NCI-H82 treated with DMSO at 0.1 percent for 48 hours (cell line): ENCODE results near the gene PICK1.

Source experiments
- DNase-seq: peaks from one replicate; lab custom pipeline; 2025; ENCODE audit not compliant: unreplicated experiment; lab: John Stamatoyannopoulos, UW

The PICK1 gene

DNA sequence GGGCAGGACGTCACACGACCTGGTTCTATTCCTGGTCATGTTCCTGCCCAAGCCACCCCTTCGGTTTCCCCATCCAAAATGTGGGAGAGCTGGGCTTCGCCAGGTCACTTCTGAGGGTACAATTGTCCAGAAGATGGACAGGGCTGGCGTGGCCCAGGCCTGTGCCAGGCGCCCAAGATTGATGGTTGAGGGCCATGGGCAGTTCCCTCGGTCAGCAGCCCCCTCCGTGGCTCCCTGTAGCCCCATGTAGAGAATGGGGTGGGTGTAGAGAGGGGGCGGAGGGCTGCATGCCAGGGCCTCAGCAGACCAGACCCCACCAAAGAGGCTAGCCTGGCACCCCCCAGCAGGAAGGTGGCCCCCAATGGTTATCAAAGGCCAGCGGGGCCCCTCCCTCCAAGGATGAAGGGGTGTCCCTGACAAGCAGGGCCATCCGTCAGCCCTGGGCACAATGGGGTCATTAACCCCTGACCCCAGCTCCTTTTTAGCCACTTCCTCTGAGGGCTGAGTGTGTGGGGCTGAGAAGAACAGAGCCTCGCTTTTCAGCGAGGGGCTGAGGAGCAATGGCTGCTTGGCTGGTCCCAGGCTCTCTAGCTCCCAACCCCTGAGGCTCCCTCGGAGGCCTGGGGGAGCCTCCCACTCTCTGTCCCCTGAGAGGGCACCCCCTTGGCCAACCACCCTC, 11.0 kb upstream of the PICK1 start:
- no peak for DNase-seq

DNA sequence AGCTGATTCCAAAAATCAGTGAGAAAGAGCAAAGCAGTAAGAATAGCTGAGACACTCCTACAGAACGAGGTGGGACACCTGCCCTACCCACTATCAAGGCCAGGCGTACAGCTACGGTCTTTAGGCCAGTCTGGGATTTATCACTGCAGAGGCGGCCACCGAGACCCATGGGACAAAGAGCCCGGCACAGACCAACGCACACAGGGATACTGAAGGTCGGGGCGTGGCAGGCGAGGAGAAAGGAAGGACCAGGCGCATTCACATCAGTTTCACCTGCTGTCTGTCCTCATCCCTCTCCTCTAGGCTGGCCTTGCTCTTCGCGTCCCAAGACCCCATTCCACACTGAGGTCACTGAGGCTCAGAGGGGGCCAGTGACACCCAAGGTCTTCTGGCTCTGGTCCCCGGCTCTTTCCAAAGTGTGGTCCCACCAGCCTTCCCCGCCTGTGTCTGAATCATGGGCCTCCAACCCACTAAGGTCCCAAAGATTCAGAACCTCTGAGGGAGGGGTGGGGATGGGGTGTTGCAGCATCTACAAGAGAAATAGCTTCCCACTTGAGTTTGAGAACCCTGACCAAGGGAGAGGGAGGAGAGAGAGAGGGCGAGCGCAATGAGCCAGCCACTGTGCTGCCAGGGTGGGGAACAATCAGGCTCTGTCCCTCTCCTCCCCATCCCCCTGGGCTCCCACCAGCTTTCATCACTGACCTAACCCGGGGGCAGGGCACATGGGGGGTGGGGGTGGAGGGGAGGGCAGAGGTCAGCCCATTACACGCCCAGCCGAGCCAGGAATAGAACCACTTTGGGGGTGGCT, 7.2 kb upstream of the PICK1 start:
- no peak for DNase-seq

DNA sequence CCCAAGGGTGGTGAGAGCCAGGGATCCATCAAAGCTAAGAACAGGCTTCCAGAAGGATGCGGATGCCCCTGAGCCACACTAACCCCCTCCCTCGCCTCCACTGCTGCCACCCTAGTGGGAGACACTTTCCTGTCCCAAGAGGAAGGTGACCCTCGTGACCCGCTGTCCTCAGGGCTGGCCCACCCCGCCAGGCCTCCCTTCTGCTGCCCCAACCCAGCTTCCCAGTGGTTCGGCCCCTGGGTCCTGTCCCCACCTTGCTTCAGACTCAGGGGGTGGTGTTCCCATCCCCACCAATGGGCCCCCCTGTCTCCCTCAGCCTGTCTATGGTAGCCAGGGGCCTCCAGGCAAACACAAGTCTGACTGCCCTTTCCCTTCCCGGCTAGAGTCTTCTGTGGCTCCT, 6.5 kb upstream of the PICK1 start:
- no peak for DNase-seq

DNA sequence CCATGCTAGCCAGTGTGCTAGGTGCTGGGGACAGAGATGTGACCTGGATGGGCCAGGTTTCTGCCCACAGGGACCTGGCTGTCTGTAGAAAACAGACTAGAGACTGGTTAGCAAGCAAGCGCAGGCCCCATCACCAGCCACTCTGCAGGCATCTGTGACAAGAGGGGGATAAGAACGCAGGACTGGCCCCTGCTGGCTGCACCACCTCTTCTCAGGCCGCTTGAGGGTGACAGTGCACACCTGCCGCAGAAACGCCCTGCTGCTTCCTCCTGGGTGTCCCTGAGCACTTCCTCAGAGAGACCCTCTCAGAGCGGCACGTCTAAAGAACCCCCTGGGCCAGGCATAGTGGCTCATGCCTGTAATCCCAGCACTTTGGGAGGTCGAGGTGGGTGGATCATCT, 5.9 kb upstream of the PICK1 start:
- no peak for DNase-seq

DNA sequence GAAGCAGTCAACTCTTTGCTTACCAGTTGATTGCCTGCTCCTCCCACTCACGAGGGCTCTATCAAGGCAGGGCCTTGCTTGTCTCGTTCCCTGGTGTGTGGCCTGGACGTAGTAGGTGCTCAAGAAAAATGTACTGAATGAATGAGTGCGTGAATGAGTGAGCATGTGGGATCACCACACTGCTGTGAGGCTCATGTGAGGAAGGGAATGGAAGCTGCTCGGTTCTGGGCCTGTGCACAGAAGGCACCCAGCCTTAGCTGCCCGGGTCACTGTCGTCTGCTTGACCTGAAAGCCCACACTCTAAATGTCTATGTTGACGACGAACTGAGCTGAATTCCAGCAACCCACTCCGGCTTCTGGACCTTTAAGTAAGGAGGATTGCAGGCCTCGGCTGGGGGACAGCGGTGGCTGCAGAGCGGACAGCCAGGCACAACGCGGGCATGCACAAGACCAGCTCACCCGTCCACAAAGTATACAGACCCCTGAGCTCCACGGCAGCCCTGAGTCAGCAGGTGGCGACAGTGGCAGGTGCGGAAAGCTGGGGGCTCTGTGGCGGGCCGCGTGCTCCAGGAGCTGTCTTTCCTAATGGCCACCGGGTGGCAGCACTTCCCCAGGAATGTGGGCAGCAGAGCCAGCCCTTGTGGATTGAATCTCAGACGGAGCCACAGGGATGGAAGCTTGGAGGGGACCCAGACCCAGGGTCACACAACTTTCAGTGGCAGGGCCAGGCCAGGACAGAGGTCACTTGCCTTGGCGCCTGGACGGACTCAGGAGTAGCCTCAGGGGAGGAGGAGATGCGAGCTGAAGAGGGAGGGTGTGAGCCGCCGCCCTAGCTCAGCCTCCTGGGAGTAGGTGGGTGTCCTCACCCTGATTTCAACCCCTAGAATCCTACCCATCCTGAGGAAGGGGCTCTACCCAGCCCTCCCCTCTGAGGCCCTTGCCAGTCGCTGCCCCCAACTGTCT, 5.0 kb upstream of the PICK1 start:
- DNase-seq, result peak; percentile 64

DNA sequence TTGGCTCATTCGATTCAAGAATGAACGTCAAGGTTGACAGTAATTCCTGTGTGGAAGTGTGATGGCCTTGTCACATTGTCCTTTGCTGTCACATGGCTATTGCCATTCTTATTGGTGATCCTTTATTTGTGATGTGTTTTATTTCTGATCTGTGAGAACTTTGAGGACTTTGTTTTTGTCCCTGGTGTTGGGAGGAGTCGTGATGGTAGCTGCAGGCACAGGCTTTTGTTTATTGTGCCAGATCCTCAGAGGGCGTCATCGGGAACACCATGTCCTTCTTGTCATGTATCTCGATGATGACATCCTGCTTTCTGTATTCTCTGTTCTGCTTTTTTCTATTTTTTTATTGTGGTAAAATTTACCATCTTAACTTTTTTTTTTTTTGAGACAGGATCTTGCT, 5.6 kb downstream of the PICK1 start:
- DNase-seq, result no peak

DNA sequence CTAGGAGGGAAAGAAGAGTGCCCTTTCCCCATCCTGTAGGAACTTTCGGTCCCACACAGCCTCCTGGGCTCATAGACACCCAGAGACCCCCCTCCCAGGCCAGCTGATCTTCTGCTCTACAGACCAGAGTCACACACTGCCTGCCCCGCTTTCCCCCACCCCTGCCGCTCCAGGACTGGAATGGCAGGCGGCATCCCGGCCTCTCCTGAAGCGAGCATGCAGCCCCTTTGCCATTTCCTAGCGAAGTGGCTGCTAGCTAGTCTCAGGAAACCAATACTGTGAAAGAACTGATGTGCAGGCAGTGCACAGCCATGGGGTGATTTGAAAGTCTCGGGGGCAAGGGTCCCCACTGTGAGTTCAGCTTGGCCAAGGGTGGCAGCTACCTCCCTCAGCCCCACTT, 8.3 kb downstream of the PICK1 start:
- DNase-seq, result no peak

DNA sequence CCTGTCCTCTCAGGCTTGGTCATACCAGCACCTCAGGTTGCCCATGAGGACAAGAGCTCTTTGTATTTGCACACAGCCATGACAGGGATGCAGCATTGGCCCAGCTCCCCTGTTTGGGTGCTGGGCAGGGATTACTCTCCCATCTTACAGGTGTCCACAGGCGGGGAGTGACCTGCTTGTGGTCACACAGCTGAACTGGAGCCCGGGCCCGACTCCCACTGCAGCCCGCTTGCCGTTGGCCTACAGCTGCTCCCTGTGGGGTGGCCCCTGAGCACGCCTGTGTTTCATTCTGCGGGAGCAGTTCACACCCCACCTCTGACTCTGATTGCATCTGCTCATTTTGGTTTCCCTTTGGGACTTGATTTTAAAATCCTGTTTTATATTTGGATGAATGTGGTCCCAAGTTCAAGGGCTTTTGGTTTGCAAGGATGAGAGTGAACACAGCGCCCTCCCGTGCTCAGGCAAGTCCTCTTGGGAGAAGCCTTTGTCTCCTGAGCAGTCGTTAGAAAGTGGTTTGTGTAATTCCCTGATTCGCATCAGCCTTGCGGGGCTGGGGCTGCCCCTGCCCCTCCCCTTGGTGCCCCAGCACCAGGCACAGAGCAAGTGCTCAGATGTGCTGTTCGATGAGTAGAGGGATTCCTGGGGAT, 9.3 kb downstream of the PICK1 start:
- DNase-seq, result no peak

DNA sequence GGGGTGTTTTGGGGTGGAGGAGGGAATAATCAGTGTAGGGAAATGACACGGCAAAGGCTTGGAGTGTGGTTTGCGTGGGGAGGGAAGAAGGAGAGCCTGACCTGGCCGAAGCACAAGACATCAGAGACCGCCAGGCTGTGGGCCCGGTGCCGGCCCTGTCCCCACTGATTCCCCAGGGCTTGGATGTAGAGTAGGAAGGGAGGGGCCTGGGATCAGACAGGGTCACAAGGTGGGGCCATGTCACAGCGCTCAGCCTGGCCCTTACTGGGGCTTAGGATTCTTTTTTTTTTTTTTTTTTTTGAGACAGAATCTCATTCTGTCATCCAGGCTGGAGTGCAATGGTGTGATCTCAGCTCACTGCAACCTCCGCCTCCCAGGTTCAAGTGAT, 9.8 kb downstream of the PICK1 start:
- no peak for DNase-seq

DNA sequence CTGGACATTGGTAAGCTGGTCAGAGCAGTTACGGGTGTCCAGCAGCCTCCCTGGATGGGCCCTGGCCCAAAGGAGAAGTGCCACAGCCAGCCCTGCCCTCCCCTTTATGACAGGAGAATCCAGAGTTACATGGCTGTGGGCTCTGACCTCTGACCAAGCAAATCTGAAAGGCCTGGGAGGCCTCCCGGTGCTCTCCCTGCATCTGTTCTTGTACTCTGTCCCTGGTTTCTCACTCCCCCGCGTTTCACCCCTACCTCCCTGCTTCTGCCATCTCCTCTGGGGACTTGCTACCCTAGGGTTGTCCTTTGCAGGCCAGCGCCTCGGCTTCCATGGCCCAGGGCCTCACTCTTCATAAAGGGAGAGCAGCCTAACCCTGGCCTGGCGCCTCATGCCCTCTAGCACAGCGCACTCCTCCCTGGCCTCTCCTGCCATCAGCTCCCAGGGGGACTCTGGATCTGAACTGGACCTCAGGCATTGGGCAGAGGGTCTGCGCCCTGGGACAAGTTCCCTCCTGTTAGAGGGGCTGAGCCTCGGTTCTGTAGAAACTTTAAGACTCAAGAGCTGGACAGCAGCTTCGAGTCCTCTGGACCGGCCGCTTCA, 10.7 kb downstream of the PICK1 start:
- DNase-seq, result no peak

DNA sequence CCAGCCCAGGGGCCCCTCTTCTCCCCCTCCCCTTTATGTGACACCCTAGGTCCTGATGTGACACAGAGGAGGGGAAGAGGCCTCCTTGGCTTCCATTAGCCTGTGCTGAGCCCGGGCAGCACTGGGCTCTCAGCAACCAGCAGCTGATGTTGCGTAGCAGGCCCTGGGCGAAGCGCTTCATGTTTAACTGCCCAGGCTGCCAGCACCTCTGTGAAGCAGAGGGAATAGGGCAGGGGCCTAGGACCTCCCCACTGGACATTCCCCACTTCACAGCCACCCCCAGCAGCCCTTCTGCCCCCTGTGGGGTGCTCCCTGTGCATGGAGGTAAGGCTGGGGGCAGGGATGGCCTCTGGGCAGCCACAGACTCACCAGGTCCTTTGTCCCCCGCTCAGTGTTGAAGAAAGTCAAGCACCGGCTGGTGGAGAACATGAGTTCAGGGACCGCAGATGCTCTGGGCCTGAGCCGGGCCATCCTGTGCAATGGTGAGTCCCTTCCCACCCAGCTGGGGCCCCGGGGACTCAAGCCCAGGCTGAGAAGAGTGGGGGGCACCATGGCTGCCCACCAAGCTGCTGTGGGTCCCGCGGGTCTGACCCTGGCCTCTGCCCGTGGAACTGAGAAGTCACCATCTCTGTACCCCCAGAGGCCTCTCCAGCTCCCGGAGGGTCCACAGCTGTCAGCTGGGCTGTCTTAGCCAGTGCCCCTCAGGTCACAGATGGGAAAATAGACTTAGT, 11.6 kb downstream of the PICK1 start:
- no peak for DNase-seq

DNA sequence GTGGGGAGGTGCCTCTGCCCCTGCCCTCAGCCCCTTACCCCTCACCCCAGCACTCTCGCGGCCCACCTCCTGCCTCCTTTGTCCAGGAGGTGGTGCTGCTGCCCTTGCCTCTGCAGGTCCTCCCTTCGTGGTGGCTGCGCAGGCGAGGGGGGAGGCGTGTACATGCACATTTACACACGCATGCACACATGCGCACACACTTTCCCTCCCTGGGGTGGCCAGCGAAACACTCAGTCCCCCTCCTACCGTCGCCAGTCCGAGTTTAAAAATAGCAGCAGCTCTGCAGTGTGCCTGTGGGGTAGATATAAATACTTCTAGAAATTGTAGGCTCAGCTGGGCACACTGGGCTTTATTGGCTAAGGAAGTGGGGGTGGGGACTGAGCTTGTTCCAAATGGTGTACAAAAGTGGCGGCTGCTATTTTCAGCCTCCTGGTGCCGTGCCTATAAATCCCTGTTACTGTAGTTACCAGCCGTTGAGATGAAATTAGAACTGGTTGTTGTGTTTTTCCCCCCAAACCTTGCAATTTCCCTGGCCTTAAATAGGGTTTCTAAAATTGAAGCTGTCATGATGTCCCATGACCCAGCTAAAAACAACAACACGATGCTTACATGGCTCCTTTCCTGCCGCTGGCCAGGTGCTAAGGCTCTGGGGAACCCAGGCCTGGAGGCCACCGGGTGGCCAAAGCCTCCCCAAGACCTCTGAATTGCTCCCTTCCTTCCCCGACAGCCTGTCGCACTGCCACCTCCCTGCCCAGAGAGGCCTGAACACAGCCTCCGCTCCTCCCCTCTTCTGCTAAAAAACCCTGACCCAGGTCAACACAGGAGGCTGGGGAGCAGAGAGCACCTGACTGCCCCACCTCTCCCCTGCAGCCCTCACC, 12.4 kb downstream of the PICK1 start:
- peak; percentile 5 for DNase-seq

DNA sequence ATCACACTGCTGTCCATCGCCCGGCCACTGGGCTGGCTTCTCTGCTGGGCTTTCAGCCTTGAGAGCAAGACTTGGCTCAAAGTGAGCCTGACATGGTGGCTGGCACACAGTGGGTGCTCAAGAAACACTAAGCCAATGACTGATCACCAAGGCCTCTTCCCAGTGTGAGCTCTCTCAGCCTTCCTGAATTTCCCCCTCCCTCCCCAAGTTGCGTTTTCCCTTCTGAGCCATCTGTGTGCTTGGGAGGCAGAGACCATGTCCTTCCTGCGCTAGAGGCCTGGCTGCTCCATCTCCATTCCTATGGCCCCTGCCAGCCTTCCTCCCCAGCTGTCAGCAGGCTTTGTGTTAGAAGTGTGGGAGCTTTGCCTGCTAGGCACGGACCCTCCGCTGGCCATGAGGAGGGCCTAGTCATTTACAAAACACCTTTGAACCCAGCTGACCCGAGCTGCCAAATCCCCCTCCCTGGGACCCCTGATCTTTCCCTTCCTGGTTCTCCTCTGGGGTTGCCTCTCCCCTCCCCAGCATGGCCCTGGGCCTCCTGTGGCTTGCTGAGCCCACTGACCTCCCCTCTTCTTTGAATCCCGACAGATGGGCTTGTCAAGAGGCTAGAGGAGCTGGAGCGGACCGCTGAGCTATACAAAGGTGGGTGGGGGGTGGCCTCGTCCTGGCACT, 13.2 kb downstream of the PICK1 start:
- no peak for DNase-seq

DNA sequence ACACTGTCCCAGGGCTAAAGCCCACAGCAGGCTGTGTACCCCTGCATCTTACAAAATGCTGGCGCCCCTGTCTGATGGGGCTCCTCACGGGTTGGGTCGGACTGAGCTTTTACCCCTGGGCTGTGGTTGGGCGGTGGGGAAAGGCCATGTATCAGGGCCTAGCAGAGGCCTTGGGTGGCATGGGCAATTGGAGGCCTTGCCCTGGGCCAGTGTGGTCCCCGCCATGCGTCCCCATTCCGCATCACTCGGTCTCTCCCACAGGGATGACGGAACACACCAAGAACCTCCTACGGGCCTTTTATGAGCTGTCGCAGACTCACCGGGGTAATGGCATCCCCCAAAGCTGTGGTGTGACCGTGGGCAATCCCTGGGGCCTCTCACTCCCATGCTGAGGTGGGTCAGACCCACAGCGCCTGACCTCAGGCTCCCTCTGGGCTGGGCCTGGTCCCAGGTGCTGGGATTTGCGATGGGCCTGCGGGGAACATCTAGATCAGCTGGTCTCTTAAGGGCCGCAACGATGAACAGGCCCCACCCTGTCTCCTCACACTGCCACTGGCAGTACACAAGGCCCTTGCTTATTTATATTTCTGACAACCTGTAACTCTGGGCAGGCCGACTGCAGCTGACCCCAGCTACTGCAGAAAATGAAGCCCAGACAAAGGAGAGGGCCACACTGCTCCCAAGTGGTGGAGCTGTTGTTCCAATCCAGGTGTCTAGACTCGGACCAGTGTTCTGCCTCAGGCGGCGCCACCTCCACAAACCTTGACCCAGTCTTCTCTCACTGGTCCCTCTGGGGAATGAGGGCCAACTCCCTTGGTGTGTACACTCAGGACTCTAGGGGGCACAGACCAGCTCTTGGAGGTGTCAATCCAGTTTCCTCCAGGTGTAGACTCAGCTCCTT, 14.5 kb downstream of the PICK1 start:
- no peak for DNase-seq

DNA sequence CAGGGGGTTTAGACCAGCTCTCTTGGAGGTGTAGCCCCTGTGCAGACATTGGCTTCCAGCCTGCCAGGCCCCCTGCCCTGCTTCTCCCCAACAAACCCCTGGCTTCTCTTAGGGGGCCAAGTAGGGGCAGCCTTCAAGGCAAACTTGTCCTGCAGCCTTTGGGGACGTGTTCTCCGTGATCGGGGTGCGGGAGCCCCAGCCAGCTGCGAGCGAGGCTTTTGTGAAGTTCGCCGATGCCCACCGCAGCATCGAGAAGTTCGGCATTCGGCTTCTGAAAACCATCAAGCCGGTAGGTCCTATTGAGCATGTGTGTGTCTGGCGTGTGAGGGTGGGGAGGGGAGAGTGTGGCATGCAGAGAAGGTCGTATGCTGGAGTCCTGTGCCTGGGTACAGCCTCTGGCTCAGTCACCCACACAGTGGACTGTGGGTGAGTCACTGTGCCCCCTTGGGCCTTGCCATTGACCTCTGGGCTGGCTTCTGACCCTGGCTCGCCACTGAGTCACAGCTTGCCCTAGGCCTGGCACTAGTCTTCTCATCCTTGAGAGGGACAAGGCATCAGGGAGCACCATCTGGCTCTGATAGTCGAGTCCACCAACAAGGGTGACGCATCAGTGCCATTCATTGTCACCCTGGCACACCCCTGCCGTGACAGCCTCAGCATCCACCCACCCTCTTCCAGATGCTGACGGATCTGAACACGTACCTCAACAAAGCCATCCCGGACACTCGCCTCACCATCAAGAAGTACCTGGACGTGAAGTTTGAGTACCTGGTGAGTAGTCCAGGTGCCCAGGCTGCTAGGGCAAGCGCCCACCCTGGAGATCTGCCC, 15.3 kb downstream of the PICK1 start:
- DNase-seq, result no peak
